Posterior cingulate gyrus (tissue), 11 donors: ENCODE data around the gene TRMU.

Source experiments
- DNase-seq, 10 donors: peaks; one replicate each; pipeline versions ENCODE4 v3.0.0 to v3.0.0-alpha.2; 2020 to 2021; ENCODE audit warnings: mixed read lengths in 3 of 10
- intact Hi-C: fragments of 100-400 bp; cut with DNase I; formaldehyde crosslinking; loops from one replicate; pipeline ENCODE4 v1.15.1; 2023

The TRMU gene, protein sequence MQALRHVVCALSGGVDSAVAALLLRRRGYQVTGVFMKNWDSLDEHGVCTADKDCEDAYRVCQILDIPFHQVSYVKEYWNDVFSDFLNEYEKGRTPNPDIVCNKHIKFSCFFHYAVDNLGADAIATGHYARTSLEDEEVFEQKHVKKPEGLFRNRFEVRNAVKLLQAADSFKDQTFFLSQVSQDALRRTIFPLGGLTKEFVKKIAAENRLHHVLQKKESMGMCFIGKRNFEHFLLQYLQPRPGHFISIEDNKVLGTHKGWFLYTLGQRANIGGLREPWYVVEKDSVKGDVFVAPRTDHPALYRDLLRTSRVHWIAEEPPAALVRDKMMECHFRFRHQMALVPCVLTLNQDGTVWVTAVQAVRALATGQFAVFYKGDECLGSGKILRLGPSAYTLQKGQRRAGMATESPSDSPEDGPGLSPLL

DNA sequence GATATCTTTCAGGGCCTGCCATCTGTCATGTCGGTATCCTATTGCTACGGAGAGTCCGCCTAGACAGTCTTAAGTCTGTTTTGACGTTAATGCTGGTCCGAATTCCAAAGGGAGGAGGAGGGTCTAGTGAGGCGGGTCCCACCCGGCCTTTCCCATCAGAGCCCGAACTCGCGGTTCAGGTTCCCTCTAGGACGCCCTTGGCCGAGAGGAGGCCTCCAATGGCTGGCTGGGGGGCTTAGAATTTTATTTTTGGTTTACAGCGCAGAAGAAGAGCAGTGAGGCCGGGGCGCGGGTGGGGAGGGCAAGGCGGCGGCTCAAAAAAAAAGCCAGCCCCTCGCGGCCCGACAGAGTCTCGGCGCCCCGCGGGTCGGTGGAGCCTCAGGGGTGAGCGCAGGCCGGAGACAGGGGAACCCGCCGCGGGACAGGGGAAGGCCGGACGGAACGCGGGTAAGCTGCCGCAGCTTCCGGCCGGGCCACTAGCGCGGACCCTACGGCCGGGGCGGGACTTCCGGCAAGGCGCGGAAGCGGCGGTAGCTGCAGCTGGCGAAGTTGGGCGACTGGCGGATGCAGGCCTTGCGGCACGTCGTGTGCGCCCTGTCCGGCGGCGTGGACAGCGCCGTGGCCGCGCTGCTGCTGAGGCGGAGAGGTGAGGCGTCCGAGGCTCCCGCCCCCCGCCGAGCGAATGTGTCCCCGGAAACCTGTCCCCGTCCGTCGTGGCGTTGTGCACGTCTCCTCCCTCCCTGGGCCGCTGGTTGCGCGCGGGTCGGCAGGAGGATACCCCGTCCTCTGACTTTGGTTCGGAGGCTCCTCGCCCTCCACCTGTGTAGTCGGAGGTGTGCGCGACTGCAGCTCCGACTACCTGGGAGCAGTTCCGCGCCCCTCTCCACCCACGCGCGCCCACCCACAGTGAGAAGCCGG lies at the start of gene TRMU:
TRMU (plus strand) TSS at position 514 of the 918 bp plus-strand sequence; CDS start at position 565, 51 bp downstream.
- DNase-seq: peak; percentile 72 to 98 (median 84)
- intact Hi-C loops: no loop called here

DNA sequence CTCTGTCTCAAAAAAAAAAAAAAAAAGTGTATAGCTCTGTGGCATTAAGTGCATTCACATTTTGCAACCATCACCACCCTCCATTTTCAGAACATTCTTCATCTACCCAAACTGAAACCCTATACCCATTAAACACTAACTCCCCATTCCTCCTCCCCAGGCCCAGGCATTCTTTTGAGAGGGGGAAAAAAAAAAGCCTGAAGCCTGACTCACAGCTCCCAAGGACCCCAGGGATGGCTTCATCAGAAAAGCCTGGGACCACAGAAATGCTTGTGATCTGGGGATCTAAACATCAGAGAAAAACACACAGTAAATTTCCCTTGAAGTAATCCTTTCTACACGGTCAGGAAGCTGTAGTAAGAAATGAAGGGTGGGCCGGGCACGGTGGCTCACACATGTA lies 49.5 kb upstream of the TRMU start:
- peak in 1 of 10 donors; percentile 55 for DNase-seq
- intact Hi-C loops: no loop called here

DNA sequence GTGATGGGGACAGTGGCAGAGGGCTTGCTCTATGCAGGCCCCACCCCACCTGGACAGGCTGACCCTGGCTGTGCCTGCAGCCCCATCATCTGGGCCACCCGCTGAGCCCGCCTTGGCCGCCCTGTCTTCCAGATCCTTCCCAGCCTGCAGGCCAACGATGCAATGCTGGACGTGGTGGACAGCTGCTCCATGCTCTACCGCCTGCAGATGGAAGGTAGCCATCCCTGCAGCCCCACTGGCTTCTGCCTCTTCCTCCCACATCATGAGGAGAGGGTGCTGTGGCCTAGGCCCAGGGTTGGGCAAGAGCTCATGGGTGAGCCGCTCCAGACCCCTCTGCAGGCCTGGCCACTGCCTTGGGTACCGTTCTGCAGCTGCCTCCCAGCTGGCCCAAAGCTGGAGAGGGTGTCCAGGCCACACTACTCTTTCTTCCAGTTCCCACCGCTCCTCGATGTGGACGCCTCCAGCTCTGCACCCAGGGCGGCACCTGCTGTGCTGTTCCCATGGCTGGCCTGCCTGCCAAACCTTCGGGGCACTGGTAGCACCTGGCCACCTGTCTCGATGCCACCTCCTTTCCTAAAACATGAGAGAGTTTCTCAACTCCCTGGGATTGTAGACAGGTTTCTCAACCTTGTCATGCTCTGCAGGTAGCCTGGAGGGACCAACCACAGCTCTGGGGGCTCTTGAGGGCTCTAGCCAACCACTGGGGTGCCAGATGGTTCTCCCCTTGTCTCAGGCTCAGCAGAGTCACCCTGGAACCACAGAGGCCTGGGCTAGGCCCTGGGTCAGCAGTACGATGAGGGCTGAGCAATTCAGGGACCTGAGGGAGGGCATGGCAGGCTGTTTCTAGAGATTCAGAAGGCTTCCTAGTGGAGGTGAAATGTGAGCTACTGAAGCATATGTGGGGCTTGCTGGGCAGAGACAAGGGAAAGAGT lies 48.3 kb upstream of the TRMU start:
- peak in 3 of 10 donors; percentile 9 to 73 (median 72) for DNase-seq
- intact Hi-C loops: no loop called here

DNA sequence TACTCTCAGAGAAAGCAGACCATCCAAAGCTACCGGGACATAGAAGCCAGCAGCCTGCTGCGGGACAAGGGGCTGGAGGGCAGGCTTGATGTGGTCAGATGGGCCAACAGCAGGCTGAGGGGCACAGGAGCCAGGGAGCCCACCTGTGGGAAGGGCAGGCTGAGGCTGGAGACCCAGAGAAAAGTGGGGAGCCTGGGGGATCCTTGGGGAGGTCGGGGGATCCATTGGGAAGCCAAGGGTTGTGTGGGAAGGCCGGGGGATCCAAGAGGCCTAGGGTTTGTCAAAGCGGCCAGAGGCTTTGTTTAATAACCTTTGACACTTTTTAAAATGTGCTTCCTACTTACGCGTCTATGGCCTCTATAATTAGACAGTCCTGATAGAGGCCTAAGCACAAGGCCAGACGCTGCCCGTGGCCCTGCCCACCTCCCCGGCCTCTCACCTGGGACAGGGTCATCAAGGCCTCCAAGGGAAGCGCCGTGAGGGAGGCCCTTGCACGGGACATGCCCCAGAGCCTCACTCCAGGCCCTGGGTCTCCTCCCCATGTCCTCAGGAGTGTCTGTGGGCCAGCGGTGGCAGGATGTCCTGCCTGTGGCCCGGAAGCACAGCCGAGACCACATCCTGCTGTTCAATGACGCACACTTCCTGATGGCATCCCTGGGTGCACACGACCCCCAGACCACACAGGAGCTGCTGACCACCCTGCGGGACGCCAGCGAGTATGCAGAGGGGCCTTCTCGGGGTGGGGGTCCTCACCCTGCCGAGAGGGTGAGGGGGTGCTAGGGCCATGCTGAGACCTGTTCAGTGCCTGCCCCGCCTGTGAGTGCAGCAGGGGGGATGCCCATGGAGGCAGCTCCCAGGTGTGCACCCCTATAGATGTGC lies 47.4 kb upstream of the TRMU start:
- intact Hi-C loops: no loop called here
- peak in 3 of 10 donors; percentile 63 to 75 (median 72) for DNase-seq

DNA sequence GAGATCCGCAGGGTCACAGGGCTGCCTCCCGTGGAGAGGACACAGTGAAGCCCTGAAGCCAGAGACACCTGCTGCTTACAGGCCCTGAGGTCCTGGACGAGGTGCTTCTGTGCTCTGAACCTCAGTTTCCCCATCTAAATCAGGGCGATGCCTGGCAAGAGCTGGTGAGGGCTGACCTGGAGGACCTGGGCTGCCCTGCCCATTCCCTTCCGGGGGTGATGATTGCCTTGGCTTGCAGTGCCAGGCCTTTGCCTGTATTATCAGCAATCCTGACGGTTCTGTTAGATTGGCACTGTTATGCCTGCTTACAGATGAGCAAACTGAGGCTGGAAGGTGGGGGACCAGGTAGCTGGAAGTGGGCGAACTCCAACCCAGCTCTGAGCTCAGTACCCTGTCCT lies 46.7 kb upstream of the TRMU start:
- peak in 1 of 10 donors; percentile 52 for DNase-seq
- intact Hi-C loops: no loop called here

DNA sequence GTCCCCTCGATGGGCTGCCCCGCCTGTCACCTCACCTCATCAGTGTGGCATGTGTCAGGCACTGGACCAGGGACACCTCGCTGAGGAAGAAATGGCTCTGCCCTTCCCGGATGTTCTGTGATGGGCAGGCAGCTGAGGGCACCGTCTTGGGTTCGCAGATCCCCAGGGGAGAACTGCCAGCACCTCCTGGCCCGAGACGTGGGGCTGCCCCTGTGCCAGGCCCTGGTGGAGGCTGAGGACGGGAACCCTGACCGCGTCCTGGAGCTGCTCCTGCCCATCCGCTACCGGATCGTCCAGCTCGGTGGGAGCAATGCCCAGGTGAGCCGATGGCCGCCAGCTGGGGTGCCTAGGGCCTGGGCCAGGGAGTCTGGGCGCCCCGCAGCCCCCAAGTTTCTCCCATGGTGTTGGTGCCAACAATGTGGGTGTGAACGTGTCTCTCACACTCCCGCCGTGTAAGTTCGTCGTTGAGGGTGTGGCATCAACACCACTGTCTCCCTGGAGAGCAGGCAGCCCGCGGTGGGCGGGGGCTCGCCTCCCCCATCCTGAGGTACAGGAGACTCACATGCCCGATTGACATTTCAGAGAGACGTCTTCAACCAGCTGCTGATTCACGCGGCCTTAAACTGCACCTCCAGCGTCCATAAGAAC lies 46.1 kb upstream of the TRMU start:
- peak in 3 of 10 donors; percentile 30 to 78 (median 75) for DNase-seq
- intact Hi-C loops: no loop called here

DNA sequence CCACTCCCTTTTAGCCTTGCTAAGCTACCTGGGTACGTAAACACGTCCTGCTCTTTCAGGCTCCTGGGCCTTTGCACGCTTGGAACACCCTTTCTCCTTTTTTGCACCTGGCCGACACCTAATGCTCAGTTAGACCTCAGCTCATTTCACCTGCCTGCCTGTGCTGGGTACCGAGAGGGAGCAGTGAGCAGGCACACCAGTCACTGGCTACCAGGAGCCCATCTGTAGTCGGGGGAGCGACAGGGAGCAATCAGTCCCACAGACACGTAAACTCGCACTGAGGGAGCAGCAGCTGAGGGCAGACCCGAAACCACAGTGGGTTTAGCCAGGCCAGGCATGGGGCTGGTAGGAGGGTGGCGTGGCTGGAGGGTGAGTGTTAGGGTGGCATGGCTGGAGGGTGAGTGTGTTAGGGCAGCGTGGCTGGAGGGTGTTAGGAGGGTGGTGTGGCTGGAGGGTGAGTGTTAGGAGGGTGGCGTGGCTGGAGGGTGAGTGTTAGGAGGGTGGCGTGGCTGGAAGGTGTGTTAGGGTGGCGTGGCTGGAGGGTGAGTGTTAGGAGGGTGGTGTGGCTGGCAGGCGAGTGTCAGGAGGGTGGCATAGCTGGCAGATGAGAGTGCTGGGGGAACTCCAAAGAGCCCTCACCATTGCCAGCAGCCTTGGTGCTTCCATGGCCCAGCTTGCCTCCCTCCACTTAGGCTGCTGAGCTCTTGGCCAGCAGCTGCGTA lies 45.2 kb upstream of the TRMU start:
- DNase-seq: peak in 3 of 10 donors; percentile 22 to 49 (median 42)
- intact Hi-C loops: no loop called here

DNA sequence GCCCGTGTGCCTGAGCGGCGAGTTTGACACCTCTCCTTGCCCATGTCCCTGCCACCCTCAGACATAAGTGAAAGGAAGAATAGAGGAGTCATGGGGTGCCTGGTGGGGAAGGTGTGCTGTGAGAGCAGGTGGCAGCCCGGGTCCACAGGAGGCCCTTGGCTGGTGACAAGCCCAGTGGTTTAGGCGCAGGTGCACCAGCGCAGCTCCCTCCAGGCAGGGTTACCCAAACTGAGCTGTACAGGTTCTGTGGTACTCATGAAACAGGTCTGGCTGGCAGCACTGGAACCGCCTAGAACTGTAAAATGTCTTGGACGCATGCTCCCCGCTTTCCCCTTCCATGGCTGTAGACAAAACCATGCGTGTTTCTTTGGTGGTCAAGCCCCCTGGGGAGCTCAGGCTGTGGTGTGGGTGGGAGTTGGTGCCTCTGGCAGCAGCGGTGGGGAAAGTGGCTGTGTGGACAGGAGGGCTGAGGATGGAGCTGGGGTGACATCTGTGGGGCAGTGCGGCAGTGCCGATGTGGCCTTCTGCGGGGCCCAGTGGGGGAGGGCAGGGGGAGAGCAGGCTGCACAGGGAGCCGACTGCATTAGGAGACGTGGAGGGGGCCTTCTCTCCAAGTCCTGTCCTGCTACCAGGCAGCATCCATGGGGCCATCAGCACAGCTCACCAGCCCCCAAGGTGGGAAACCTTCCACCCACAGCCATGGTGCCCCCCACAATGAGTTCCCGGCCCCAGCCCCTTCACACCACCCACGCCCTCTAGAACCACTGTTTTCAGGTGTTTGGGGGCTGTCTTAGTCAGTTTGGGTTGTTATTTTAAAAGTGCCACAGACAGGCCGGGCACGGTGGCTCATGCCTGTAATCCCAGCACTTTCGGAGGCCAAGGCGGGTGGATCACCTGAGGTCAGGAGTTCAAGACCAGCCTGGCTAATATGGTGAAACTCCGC lies 44.4 kb upstream of the TRMU start:
- intact Hi-C loops: no loop called here

DNA sequence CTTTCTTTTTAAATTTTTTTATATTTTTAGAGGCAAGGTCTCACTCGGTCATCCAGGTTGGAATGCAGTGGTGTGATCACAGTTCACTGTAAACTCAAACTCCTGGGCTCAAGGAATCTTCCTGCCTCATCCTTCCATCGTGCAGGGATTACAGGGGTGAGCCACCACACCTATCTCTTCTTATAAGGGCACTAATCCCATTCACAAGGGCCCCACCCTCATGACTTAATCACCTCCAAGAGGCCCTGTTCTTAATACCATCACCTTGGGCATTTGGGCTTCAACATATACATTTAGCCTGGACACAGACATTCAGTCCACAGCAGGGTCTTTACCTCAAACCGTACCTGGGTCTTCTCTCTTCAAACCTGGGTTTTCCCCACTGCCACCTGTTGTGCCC lies 43.3 kb upstream of the TRMU start:
- intact Hi-C loops: no loop called here
- DNase-seq: no peak

More for the DNA sequence above, 44.4 kb upstream of the TRMU start:
- peak in 3 of 10 donors; percentile 39 to 81 (median 58) for DNase-seq

DNA sequence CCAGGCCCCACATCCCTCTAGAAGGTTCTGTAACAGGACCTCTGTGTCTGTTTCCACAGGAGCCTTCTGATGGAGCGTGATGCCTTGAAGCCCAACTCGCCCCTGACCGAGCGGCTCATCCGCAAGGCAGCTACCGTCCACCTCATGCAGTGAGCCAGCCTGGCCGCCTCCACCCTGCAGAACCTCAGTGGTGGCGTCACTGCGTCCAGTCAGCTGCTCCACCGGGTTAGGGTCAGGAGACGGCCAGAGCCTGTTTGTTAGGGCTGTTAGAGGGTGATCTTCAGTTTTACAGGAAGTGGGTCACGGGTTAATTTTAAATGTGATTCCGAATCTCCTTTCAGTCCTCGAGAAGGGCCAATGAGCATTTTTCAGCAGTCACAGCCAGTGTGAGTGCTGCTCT lies 42.8 kb upstream of the TRMU start:
- intact Hi-C loops: no loop called here
- peak in 3 of 10 donors; percentile 55 to 78 (median 73) for DNase-seq

DNA sequence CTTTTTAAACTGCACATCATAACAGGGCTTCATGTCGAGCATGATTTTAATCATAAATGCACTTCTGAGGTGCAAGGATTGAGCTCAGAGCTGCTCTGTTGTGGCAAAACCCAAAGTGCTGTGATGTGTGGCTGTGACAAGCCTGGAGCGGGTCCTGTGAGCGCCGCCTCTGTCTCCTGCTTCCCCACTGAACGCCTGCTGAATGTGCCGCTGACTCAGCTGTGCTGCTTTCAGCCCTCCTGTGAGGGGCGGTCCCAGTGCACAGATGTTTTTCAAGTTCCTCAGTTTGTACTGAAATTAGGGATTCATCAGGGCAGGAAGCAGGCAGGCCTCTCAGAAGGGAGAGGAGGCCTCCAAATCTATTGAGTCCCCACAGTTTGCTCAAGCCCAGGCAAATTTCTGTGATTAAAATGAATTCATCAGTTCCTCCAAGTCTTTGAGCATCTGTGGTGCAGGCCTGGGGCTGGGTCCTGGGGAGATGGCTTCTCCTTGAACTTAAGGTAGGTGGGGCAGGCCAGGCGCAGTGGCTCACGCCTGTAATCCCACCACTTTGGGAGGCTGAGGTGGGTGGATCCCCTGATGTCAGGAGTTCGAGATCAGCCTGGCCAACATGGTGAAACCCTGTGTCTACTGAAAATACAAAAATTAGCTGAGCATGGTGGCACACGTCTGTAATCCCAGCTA lies 41.8 kb upstream of the TRMU start:
- DNase-seq: peak; percentile 28 to 95 (median 59)

DNA sequence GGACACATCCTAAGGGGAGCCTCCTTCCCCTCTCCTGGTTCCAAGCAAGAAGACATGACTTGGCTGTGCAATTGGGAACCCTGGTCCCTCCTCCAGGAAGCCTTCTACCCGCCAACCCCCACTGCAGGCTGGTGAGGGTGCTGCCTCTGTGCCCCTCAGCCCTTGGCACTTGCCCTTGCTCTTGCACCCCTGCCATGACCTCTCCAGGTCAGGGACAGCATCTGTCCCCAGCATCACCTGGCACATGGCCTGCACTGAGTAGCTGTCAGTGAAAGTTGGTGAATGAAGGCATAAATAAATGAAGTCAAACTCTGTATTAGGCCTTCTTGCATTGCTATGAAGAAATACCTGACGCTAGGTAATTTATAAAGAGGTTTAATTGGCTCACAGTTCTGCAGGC lies 40.7 kb upstream of the TRMU start:
- peak in 3 of 10 donors; percentile 45 to 70 (median 47) for DNase-seq
- intact Hi-C loops: loop anchor here (5.0 kb wide), 2 partner anchors 38 to 172 kb away; no protein-coding TSS in a partner anchor

More for the DNA sequence above, 41.8 kb upstream of the TRMU start:
- intact Hi-C loops: no loop called here

DNA sequence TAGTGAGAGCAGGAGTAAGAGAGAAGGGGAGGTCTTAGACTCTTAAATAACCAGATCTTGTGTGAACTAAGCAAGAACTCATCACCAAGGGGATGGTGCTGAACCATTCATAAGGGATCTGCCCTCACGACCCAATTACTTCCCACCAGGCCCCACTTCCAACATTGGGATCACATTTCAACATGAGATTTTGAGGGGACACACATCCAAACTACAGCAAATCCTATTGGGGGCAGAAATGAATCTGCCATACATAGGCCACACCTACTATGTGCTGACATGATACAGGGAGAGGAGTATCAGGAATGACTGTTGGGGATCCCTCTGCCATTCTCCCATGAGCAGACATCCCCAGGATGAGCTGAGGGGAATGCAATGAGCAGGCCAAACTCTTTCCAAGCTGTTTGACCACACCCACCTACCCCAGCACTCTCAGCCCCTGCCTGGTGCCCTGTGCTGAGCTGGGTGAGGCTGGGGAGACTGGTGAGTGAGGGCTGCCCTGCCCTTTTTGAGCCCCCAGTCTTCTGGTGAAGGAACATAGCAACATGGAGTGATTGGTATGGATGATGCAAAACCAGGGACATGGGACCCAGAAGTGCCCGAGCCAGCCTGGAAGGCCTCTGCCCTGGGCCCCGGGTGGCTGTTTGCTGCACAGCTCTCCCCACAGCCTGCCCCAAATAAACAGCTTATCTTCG lies 40.1 kb upstream of the TRMU start:
- peak in 3 of 10 donors; percentile 44 to 66 (median 51) for DNase-seq
- intact Hi-C loops: loop anchor here (5.0 kb wide), 2 partner anchors 37 to 173 kb away; no protein-coding TSS in a partner anchor

DNA sequence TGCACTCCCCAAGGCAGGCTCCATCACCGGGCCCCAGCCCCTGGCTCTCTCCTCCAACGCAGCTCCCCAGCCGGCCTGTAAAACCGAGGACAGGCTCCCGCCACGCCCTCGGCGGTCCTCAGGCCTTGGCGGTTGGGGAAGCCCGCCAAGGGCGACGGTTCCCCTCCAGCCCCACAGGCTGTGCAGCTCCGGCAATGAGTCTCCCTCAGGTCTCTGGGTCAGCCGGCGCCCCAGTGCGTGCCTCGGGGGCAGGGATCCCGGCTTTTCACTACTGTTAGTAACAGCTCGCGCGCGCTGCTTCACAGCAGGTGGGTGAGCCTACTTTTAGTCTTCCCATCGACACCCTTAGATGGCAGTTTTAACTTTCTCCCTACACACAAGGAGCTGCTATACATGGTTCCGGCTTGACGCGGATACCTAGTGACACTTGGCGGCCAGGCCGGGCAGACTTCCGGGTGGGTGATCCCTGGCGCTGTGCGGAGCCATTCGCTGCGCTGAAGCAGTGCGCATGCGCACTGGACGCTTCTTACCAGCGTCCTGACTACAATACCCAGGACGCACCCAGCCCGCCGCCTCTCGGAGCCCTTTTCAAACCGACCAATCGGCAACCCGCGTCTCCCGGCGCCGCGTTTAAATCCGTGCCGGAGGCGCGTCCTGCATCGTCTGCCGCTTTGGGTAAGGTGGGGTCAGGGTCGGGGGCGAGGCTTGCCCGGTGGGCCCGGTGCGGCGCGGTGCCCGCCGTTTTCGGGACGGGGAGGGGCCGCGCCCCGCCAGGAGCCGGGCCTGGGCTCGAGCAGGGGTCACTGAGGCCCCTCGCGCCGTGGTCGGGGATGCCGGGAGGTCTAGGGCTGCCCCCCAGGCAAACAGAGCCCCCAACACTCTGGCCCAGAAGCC lies 39.0 kb upstream of the TRMU start, which contains the start of gene GTSE1:
GTSE1 (plus strand) TSS at position 614 of the 894 bp plus-strand sequence. CDS start 531 bp downstream, outside the sequence.
- intact Hi-C loops: loop anchor here (1.0 to 5.0 kb wide), 4 partner anchors 36 to 174 kb away; partner anchors contain the start of genes CDPF1 and PPARA
- peak; percentile 94 to 99 (median 98) for DNase-seq
